ENCODE results near the gene SARDH.

SARDH gene

DNA sequence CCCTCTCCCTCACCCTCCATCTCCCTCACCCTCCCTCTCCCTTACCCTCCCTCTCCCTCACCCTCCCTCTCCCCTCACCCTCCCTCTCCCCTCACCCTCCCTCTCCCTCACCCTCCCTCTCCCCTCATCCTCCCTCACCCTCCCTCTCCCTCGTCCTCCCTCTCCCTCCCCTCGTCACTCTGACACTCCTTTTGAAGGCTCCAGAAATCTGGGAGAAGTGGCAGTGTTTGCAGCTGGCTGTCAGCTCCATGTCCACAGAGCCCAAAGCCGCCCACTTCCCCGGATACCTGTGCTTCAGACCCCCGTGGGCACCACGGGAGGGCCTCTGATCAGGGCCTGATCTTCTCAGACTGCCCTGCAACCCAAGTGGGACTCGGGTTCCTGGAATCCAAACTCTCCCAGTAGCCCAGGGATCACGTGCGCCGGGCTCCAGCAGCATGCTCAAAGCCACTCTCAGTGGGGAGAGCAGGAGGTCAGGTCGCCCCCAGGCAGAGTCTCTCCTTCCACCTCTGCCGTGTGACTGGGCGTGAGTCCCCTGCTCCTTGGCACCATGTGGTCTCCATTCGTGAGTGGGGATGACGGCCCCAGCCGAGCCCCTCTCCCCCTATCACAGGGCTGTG lies 68.9 kb downstream of the SARDH start:
- no peak for DNase-seq (ENCODE audit: low read depth in 2 of 2)

DNA sequence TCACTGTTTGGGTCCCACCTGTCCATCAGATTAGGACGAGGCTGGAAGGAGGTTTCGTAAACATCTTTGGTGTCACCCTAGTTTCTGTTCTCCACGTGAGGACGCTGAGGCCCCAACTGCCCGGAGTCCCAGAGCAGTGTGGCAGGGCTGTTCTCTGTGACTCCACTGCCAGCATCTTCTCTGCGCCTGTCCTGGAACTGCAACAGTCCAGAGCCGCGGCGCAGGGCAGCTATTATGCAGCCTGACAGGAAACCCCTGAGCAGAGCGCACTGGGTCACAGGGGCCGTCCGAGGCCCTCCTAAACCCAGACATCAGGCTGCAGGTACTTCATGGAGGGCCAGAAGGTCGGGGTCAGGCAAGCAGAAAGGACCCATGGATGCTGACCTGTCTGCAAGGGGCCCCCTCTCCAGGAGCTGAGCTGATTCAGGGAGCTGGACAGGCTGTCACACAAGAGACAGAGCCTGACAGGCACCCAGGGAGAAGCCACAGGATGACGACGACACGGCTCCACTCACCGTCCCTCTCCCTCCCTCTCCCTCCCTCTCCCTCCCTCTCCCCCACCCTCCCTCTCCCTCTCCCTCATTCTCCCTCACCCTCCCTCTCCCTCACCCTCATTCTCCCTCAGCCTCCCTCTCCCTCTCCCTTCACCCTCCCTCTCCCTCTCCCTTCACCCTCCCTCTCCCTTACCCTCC lies 70.2 kb downstream of the SARDH start:
- DNase-seq (ENCODE audit: low read depth in 2 of 2) = no peak

DNA sequence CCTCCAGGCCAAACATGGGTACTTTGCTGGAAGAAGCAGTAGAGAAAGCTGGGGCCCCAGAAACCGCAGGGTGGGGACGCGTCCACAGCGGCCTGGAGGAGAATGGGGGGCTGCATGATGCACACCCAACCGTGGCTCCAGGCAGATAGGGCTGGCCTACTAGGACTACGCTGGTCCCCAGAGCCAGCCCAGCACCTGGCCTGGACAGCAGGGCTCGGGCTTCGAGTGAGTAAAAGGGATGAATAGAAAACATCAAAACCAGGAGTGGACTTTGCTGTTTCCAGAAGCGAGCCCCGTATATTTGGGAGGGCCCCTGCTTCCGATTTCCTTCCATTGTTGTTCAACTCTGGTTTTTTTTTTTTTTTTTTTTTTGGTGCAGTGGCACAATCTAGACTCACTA lies 71.3 kb downstream of the SARDH start:
- no peak for DNase-seq (ENCODE audit: low read depth in 2 of 2)

DNA sequence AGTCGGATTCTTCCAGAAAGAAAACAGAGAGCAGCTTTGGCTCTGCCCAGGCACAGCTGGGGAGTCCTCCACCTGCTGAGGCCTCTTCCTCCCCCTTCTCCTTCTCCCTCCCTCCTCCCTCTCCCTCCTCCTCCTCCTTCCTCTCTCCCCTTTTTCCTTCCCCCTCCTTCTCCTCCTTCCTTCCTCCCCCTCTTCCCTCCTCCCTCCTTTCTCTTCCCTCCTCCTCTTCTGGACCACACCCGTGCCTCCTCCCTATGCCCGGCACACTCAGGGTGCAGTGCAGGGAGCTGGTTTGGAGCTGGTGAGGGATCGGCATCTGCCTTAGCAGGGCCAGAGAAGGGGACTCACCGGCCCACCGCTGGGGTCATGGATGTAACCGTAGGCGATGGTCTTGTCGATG lies 71.8 kb downstream of the SARDH start:
- no peak for DNase-seq (ENCODE audit: low read depth in 2 of 2)

DNA sequence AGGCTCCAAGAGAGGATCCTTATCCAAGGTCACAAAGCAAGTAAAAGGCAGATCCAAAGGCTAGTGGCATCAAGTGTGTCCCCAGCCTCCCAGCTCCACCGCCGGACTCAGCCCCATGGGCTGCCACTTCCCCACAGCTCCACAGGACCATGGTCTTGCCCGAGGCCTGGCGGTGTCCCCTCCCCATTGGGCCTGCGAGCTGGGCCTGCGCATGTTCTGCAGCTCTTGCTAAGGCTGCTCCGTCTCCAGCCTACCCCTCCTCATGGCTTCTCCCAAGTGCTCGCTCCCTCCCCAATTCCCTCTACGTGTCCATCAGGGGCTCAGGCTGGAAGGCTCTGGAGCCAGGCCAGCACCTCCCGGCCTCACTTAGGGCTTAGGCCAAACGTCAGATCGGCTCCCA lies 72.6 kb downstream of the SARDH start:
- DNase-seq (ENCODE audit: low read depth in 2 of 2) = no peak

DNA sequence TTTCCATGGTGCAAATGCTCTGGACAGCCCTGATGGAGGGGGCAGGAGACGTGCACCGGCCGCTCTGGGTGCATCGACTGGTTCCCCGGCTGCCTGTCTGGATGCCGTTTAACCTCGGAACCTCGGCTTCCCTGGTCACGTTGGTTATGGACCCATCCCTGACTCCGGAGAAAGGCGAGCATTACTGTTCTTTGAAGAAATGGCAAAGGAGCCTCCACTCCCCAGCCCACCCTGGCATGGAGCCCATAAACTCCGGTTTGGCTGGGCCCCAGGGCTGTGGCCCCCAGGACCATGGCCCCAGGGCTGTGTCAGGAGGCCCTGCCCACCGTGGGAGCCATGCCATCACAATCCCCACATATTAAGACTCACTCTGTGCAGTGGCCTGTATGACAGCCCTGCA lies 73.1 kb downstream of the SARDH start:
- DNase-seq (ENCODE audit: low read depth in 2 of 2) = no peak

DNA sequence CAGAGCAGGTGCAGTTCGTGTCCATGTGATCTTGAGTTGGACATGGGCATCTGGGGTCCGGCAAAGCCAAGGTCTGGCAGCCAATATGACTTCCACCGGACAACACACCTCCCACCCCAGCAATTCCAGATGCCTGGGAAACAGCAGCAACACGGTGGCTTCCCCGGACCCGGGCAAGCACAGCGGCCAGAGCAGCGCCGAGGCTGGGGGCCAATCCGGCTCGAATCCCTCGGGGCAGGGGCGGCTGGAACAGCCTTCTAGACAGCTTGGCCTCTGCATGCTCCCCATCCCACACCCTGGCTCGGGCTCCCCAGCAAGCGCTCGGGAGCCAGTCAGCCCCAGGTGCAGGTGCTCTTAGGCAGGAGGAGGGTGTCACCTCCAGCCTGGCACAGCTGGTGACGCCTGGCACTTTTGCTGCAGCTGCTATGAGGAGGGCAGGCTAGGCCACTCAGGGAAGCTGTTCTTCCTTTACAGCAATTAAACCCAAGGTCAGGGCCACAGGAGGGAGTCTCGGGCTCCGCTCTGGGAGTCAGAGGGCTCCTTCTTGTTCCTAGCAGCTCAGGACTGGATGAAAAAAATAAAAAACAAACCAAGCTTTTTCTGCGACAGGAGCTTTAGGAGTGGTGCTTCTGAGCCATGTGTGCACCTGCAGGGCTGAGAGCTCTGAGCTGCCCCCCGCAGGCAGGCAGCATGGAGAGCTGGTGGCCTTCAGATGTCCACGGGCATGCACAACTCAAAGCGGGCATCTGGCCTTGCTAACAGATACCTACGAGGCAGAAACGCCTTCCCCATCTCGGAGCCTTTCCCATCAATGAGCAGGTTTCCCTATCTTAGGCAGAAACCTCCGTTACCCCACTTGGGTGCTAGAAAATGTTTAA lies 73.7 kb downstream of the SARDH start:
- DNase-seq (ENCODE audit: low read depth in 2 of 2) = no peak

DNA sequence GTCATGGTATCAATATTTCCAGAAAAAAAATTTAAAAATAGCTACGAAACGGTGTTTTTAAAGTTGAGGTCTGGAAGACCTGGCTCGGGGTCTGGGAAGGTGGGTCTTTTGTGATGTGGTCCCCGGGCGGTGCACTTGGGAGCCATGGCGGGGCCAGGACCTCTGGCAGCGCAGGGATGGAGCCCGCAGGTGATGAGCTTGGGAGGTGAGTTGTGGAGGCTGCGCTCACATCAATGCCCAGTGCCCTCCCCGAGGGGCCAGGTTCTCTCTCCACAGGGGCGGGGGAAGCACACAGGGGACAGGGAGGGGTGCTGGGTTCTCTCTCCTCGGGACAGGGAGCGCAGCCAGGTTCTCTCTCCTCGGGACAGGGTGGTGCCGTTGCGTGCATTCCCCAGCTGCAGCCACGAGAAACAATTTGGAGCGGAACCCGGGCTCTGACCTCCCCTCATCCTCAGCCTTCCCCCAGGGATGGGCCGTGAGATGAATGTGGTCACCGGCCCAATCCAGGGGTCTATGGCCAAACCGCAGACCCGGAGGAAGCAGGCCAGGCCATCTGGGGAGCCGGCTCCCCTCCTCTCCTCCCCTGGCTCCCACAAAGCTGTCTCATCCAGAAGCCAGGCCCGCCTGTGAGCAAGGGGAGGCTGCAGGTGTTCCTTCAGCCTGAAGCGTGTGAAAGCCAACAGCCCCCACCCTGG lies 76.2 kb downstream of the SARDH start:
- no peak for DNase-seq (ENCODE audit: low read depth in 2 of 2)

DNA sequence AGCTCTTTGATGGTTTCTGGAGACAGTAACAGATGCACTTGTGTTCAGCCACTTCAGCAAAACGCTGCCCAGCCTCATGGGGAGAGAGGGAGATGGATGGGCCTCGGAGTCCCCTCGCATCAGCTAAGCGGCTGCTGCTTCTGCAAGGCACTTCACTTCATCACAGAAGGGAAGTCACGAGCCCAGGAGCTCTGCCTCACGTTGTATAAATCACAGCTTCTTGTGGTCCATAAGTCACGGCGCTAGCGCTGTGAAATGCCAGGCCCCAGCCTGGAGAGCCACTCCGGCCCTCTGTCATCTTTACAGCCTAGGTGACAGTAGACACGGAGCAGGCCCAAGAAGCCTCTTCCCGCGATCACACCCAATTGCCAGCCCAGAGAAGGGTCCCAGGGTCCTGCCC lies 78.6 kb downstream of the SARDH start:
- DNase-seq (ENCODE audit: low read depth in 2 of 2) = no peak

DNA sequence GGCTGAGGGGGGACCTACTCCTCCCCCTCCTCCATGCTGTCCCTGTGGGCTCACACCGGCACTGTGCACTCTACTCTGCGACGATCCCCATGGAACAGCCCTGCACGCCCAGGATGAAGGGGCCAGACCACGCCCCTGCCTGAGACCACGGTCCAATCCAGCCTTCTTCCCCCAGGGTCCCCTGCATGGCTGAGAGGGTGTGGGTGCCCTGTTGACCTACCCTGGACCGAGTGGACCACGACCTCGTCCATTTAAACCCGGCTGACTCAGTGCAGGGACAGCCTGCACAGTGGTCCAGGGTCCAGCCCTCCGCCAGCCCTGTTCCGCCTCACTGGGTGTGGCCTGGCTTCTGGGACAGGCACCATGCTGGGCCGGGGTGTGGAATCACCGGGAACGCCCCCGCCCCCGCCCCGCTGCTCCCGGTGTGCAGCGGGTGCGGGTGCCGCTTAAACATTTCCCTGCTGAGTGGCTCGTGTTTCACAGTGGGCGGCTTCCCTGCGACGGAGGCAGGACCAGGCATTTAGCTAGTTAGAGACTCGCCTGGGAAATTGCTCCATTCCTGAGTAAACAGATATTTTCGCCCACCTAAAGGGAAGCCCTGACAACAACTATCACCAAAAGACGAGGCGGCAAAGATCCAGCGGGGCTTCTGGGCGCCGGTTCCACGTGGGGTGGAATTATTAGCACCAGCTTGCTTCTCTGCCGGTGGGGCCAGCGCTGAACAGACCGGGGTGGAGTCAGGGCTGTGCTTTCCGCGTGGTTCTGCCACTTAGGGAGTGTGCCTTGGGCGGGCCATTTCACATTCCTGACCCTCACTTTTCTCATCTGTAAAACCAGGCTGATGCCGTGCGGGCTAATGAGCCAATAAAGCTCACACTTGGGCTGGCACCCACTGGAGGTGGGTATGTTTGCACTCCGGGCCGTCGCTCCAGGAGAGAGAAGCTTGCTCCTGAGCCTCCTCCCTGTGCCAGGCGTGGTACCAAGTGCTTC lies 79.4 kb downstream of the SARDH start:
- no peak for DNase-seq (ENCODE audit: low read depth in 2 of 2)

DNA sequence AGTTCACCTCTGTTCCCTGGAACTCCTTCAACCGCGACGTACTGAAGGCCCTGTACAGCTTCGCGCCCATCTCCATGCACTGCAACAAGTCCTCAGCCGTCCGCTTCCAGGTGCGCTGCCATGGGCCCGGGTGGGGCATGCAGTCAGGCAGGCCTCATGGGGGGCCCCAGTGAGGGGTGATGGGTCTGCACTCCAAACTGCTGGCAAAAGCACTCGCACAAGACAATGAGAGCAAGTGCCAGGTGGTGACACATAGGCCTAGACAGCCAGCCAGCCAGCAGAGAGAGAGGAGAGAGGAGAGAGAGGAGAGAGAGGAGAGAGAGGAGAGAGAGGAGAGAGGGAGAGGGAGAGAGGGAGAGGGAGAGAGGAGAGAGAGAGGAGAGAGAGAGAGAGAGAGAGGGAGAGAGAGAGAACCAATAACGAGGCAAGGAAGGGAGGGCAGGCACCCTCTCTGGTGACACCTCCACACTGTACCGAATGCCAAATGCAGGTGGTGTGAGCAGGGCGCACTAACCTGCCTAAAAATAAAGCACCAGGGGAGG lies 81.0 kb downstream of the SARDH start:
- DNase-seq (ENCODE audit: low read depth in 2 of 2) = no peak

DNA sequence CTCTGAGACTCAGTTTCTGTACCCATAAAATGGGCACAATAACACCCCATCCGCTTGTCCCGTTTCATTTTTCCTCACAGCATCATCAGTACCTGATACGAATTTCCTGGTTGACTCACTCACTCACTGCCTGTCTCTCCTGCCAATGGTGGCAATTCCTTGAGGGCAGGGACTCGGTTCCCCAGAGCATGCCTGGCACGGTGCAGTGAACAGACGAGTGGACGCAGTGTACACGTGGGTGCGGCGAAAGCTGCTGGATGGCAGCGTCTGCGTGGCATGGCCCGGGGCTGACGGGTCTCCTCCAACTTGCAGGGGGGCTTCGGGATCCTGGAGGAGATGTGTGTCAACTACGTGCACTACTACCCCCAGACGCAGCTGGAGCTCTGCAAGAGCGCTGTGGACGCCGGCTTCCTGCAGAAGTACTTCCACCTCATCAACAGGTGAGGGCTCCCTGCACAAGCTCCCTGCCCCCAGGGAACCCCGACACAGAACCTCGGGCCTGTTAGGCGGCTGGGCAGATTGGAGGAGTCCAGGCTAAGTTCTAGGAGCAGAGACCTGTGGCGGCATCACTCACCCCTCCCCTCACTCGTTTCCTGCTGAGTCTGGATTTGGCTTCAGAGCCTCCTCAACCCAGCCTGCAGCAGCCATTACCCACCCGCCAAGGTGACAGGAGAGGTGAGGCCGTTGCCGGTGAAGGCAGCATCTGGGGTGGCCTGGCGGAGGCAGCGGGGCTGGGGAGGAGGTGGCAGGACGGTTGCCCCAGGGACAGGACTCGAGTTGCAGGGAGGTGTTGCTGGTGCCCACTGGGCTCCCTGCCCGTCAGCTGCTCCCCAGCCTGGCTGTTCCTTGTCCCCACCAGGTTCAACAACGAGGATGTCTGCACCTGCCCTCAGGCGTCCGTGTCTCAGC lies 81.7 kb downstream of the SARDH start:
- no peak for DNase-seq (ENCODE audit: low read depth in 2 of 2)

DNA sequence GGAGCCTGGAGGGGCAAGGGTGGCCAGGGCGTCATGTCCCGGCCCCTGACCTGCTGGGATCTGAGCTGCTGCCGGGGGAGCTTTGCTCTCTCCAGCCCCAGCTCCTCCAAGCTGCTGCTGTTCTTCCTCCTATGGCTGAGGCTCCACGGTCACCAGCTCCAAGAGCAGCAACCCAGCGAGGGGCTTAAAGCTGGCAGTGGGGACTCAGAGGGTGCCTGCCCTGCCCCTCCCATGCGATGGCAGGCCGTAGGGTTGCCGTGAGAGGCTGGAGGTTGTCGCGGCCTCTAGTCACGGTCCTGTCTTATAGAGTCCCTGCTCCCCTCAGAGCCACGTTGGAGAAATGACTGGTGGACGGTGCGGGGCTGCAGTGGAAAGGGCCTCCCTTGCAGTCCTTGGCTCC lies 82.5 kb downstream of the SARDH start:
- no peak for DNase-seq (ENCODE audit: low read depth in 2 of 2)

DNA sequence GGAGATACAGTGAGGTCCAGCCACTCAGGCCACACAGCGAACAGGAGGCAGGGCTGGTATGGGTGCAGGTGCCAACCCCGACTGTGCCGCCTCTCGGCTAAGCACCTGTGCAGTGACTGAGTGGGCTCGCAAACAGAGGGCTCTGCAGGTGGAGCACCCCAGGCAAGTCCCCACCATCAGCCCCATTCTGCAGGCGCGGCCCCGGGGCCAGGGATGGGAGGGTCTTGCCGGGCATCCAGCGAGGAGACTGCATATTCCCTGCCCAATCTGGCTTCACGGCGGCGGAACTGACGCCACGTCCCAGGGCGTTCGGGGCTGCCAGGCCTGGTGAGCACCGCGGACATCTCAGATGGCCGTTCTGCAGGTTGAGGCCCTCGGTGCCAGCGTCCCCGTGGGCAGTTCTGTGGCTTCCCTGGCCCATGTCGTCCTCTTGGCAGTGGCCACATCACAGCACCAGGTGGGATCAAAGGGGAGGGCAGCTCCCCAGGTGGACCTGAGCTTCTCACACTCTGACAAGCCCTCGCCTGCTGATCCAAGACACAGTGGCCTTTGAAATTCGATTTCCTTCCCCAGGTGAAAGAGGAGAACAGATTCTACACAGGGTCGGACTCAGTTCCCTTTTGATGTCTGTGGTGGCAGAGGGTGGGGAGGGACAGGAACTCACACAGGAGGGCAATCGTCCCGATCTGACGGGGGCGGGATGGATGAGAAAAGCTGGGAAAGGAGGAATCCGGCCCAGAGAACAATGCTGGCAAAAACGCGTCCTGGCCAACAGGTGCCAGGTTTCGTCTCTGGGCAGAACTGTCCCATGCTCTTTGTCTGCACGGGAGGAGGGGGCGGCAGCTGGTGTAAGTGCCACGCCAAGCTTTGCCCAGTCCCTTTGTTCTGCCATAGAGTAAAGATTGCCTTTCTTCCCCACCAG lies 83.2 kb downstream of the SARDH start:
- DNase-seq (ENCODE audit: low read depth in 2 of 2) = no peak

DNA sequence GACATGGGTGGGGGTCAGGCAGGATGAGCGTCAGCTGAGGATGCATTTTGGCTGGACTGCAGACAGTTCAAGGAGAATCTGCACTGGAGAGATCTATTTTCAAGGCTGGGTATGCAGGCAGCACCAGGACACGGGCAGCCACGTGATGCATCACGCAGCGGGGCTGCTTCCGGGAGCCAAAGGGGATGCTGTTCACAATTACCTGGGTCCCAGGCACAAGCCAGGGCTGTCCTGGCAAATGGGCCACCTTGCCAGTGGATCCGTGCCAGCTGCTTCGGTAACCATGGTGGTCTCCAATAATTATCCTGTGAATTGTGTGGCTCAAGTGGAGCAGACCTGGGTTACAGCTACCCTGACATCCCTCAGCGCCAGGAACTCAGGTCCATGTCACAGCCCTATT lies 84.5 kb downstream of the SARDH start:
- no peak for DNase-seq (ENCODE audit: low read depth in 2 of 2)

DNA sequence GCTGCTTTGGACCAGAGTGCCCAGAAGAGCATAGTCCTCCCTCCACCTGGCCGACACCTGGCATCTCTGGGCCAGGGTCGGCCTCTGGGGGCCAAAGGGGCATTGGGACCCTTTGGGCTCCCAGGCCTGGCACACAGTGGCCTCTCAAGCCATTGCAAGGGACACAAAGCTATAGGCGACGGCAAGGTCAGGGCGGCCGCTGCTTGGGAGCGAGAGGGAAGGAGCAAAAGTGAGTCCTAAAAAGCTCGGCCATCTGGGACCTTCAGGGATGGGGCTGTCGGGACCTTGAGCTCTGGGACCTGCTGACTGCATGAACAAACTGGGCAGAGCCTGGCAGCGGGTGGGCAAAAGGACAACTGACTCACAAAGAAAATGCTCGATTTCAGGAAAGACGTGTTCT lies 88.1 kb downstream of the SARDH start:
- no peak for DNase-seq (ENCODE audit: low read depth in 2 of 2)

DNA sequence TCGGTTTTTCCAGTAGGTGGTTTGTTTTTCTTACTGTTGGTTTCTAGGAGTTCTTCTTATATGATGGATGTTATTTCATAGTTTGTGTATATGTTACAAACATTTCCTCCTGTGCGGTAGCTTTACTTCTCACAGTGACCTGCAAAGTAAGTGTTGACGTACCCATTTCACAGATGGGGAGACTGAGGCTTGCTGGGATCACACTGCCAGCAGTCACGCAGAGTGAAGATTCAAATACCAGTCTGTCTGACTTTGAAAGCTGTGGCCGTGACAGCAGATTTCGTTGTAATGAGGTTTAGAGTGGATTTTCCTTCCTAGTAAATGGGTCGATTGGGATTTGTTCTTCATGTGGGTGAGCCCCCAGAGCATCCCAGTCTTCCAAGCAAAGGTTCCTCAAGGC lies 89.0 kb downstream of the SARDH start:
- no peak for DNase-seq (ENCODE audit: low read depth in 2 of 2)

DNA sequence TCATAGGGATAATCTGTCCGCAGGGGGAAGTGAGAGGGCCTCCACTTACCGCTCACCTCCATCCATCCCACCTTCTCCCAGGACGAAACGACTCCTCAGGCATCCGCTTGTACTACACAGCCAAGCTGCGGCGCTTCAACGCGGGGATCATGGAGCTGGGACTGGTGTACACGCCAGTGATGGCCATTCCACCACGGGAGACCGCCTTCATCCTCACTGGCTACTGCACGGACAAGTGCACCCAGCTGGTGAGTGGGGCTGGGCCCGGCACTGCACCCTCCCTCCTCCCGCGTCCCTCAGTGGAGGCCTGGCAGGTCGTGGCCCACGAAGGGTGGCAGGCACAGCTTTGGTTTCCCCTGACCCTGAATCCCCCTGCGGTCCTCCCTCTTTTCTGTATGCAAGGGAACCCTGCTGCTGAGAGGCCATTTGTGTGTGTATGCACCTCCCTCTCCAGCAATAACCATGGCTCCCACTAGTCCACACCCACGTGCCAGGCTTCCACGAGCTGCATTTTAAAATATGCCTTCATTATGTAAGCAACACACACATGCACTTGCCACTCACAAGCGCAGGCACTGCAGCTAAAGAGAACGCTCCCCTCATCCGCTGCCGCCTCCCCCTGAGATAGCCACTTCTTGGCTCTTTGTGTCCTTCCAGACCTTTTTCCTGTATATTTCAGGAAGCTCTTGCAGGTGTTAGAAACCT lies 90.2 kb downstream of the SARDH start:
- DNase-seq (ENCODE audit: low read depth in 2 of 2) = no peak

Measured in stimulated activated CD8-positive, alpha-beta memory T cell treated with anti-CD3 and anti-CD28 coated beads, Interleukin-7, amount 100 ng/mL, for 4 hours (primary cell).